Measurements from ENCODE around the gene CT83. TPM values are rescaled to one million over a fixed set of nuclear protein-coding genes. Genes with fewer than 3 reads are reported as not detected.

CT83 gene
- not detected in 2 replicates for total RNA-seq

GRCh38 chrX:116462822-116463221 lies at the start of gene CT83:
CT83 (minus strand) TSS chrX:116462976; CDS start chrX:116462856, 120 bp downstream.

GRCh38 chrX:116436358-116436816 lies 26.4 kb downstream of the CT83 start, which contains the start of gene SLC6A14:
SLC6A14 (plus strand) TSS chrX:116436606; CDS start chrX:116436710, 104 bp downstream.

Other genes starting within 250 kb of the CT83 start
- gene SLC6A14, start 26.4 kb downstream of the CT83 start, total RNA-seq, result not detected in 2 replicates